GM23338 (cell line): Measurements from ENCODE around the gene GRAMD4. TPM values are rescaled to one million over a fixed set of nuclear protein-coding genes. Genes with fewer than 3 reads are reported as not detected.

Experiments
- ATAC-seq: fragments of 200-7000 bp; cut with Tn5 transposase; 3 replicates; pipeline ENCODE4 v1.9.1; 2020
- DNase-seq: peaks from one replicate; pipeline ENCODE4 v3.0.0-alpha.2; 2015; ENCODE audit warnings: low spot score
- H2AFZ ChIP-seq: fragments of 200-600 bp; sonication (generic); 2 replicates; pipeline ENCODE4 v1.8.0; 2016; ENCODE audit warnings: antibody characterized with exemption, mild to moderate bottlenecking, moderate library complexity
- H3F3A ChIP-seq: fragments of 200-600 bp; sonication (generic); replicated peaks from 2 replicates; pipeline ENCODE4 v1.8.0; 2017; ENCODE audit warnings: antibody characterized with exemption, mixed run types, low read depth
- H3K27ac ChIP-seq: fragments of 200-600 bp; sonication (generic); 2 replicates; pipeline ENCODE4 v1.6.1; 2016; ENCODE audit warnings: low read depth
- H3K27me3 ChIP-seq: fragments of 200-600 bp; sonication (generic); 2 replicates; pipeline ENCODE4 v1.8.0; 2016; ENCODE audit warnings: mild to moderate bottlenecking, mixed run types, moderate library complexity; ENCODE audit not compliant: insufficient read depth
- H3K36me3 ChIP-seq: fragments of 200-600 bp; sonication (generic); 2 replicates; pipeline ENCODE4 v1.8.0; 2016; ENCODE audit warnings: mild to moderate bottlenecking; ENCODE audit not compliant: insufficient read depth
- H3K4me1 ChIP-seq: fragments of 200-600 bp; sonication (generic); 2 replicates; pipeline ENCODE4 v1.8.0; 2016; ENCODE audit warnings: mild to moderate bottlenecking, moderate library complexity; ENCODE audit not compliant: insufficient read depth
- H3K4me2 ChIP-seq: fragments of 200-600 bp; sonication (generic); 2 replicates; pipeline ENCODE4 v1.7.1; 2017; ENCODE audit warnings: mixed run types
- H3K4me3 ChIP-seq: fragments of 200-600 bp; sonication (generic); 2 replicates; pipeline ENCODE4 v1.6.1; 2016; ENCODE audit warnings: mixed run types
- H3K79me2 ChIP-seq: fragments of 200-600 bp; sonication (generic); replicated peaks from 2 replicates; pipeline ENCODE4 v1.8.0; 2017; ENCODE audit warnings: mild to moderate bottlenecking; ENCODE audit not compliant: insufficient read depth
- H3K9me2 ChIP-seq: fragments of 200-600 bp; sonication (generic); 2 replicates; pipeline ENCODE4 v1.8.0; 2017; ENCODE audit not compliant: insufficient read depth
- H4K20me1 ChIP-seq: fragments of 200-600 bp; sonication (generic); replicated peaks from 2 replicates; pipeline ENCODE4 v1.8.0; 2017; ENCODE audit warnings: mild to moderate bottlenecking; ENCODE audit not compliant: insufficient read depth
- H3K27ac Mint-ChIP-seq: 2 replicates; pipeline ENCODE4 v1.8.0; 2020; ENCODE audit warnings: inconsistent platforms, mild to moderate bottlenecking, moderate library complexity, mixed read lengths
- H3K27me3 Mint-ChIP-seq: 3 replicates; pipeline ENCODE4 v1.8.0; 2022; ENCODE audit warnings: low read depth, mild to moderate bottlenecking, moderate library complexity, mixed read lengths, inconsistent platforms; ENCODE audit not compliant: insufficient read depth, poor library complexity
- H3K36me3 Mint-ChIP-seq: 3 replicates; pipeline ENCODE4 v1.8.0; 2021; ENCODE audit warnings: low read depth, mild to moderate bottlenecking, inconsistent platforms, moderate library complexity, mixed read lengths
- H3K4me1 Mint-ChIP-seq: 3 replicates; pipeline ENCODE4 v1.8.0; 2020; ENCODE audit warnings: mild to moderate bottlenecking, inconsistent platforms, mixed read lengths
- H3K4me3 Mint-ChIP-seq: 3 replicates; pipeline ENCODE4 v1.8.0; 2021; ENCODE audit warnings: moderate library complexity, mild to moderate bottlenecking, inconsistent platforms, mixed read lengths
- H3K9me3 Mint-ChIP-seq: 3 replicates; pipeline ENCODE4 v1.8.0; 2020; ENCODE audit warnings: moderate library complexity, mild to moderate bottlenecking, inconsistent platforms, mixed read lengths
- EZH2 ChIP-seq: fragments of 200-600 bp; sonication (generic); IDR thresholded peaks from one replicate; pipeline ENCODE4 v1.8.0; 2017; ENCODE audit warnings: antibody characterized with exemption, mild to moderate bottlenecking, low read depth; ENCODE audit not compliant: unreplicated experiment
- JUNB ChIP-seq: IDR thresholded peaks from one replicate; pipeline ENCODE4 v1.6.1; 2016; ENCODE audit warnings: antibody characterized with exemption; ENCODE audit not compliant: unreplicated experiment
- ZNF462 ChIP-seq: fragments of 250-450 bp; sonication (Bioruptor Pico); IDR thresholded peaks from 2 replicates; pipeline ENCODE4 v1.5.0; 2020; ENCODE audit warnings: mild to moderate bottlenecking, moderate library complexity
- polyA plus RNA-seq: library from polyadenylated mRNA; unstranded; fragments of >200 nt; fragmentation: Nextera tagmentation; extraction: Ambion mirVana; gene quantifications from 2 replicates; pipeline ENCODE4 v1.2.1, GENCODE V29; 2016
- total RNA-seq: library from RNA; depleted of rRNA; stranded (reverse); fragments of >200 nt; shearing (Covaris generic); gene quantifications from 2 replicates; pipeline ENCODE4 v1.2.3, GENCODE V29; 2014

The GRAMD4 gene
- total and polyA plus RNA-seq, 2 experiments from 2014 or later = 2.7 to 81.8 TPM

- no peak for TF ChIP-seq ZNF462 (CRISPR knock-in tag)
These were observed 36.6 kb upstream of the GRAMD4 start (continued) for GRCh38 chr22:46583571-46583970.

GRCh38 chr22:46584081-46584921, 35.9 kb upstream of the GRAMD4 start:
- Histone ChIP-seq H4K20me1 (no peaks in the 10 kb centered on the region; the same call in 1 of the 2 replicates), H3K79me2 (peaks cover 47% of the 10 kb centered on the region), H3K9me2 (no peaks in the 10 kb centered on the region), H3K27me3 (no peaks in the 10 kb centered on the region), H3F3A (no peaks in the 10 kb centered on the region), H3K27ac (no peak overlapping the region), H3K4me1 (peaks cover 16% of the 10 kb centered on the region; the same call in 1 of the 2 replicates), H3K4me3 (no peak overlapping the region), H3K36me3 (no peaks in the 10 kb centered on the region), H3K4me2 (peak overlapping the region; percentile 32; the same call in 1 of the 2 replicates), H2AFZ (no peak overlapping the region)
- Mint-ChIP-seq H3K27me3 (peaks cover 16% of the 10 kb centered on the region), H3K36me3 (no peaks in the 10 kb centered on the region), H3K4me1 (peaks cover 59% of the 10 kb centered on the region), H3K27ac (no peak overlapping the region), H3K9me3 (no peaks in the 10 kb centered on the region), H3K4me3 (no peak overlapping the region)
- no peak for DNase-seq
- TF ChIP-seq JUNB = no peak
- no peak for TF ChIP-seq EZH2
- peak; percentile 32 for ATAC-seq
